Limb (tissue), 2 donors: ENCODE data around the gene CTBP2.

Experiments used
- DNase-seq, 2 donors: peaks; one replicate each; pipeline ENCODE4 v3.0.0-alpha.2; 2016; ENCODE audit errors: extremely low spot score in 2 of 2

CTBP2 gene

GRCh38 chr10:125125951-125126735 is 34.2 kb downstream of the CTBP2 start:
- DNase-seq: no peak

GRCh38 chr10:125124907-125125306 is 35.5 kb downstream of the CTBP2 start:
- DNase-seq: no peak

GRCh38 chr10:125124115-125124487 is 36.3 kb downstream of the CTBP2 start:
- DNase-seq: no peak

- DNase-seq: peak; percentile 42 to 50
Observed at GRCh38 chr10:125123476-125124114, 36.8 kb downstream of the CTBP2 start.

GRCh38 chr10:125122566-125122965 is 37.8 kb downstream of the CTBP2 start:
- DNase-seq: no peak

GRCh38 chr10:125121003-125121402 is 39.4 kb downstream of the CTBP2 start:
- DNase-seq: no peak

- no peak for DNase-seq
Observed at GRCh38 chr10:125120053-125120710, 40.2 kb downstream of the CTBP2 start.

- no peak for DNase-seq
Observed at GRCh38 chr10:125118701-125119100, 41.7 kb downstream of the CTBP2 start.

GRCh38 chr10:125118011-125118611 is 42.3 kb downstream of the CTBP2 start:
- peak; percentile 43 to 81 for DNase-seq

GRCh38 chr10:125116652-125117310 is 43.6 kb downstream of the CTBP2 start:
- DNase-seq: no peak

- DNase-seq: no peak
Observed at GRCh38 chr10:125116041-125116649, 44.2 kb downstream of the CTBP2 start.

- DNase-seq: no peak
Observed at GRCh38 chr10:125115409-125115808, 45.0 kb downstream of the CTBP2 start.

- no peak for DNase-seq
Observed at GRCh38 chr10:125114761-125115391, 45.5 kb downstream of the CTBP2 start.

GRCh38 chr10:125113691-125114371 is 46.5 kb downstream of the CTBP2 start:
- DNase-seq: peak in 1 of 2 donors; percentile 55

GRCh38 chr10:125112697-125113494 is 47.5 kb downstream of the CTBP2 start:
- no peak for DNase-seq

GRCh38 chr10:125111118-125111727 is 49.1 kb downstream of the CTBP2 start:
- DNase-seq: no peak

GRCh38 chr10:125107965-125108580 is 52.3 kb downstream of the CTBP2 start:
- no peak for DNase-seq

- DNase-seq: no peak
Observed at GRCh38 chr10:125107166-125107949, 53.0 kb downstream of the CTBP2 start.
